HG03354 (cell line): ENCODE results near the gene FMNL2.
A peak's percentile ranks its signal among the peaks of the same experiment; 100 is the strongest.

ENCODE experiments used
- ATAC-seq: cut with Tn5 transposase; IDR thresholded peaks from one replicate; pipeline ENCODE4 v1.9.1; 2021; ENCODE audit warnings: mild to moderate bottlenecking; ENCODE audit not compliant: unreplicated experiment, poor library complexity, severe bottlenecking

The FMNL2 gene

GRCh38 chr2:152617456-152618192 is 282.6 kb downstream of the FMNL2 start:
- ATAC-seq = no peak

DNA sequence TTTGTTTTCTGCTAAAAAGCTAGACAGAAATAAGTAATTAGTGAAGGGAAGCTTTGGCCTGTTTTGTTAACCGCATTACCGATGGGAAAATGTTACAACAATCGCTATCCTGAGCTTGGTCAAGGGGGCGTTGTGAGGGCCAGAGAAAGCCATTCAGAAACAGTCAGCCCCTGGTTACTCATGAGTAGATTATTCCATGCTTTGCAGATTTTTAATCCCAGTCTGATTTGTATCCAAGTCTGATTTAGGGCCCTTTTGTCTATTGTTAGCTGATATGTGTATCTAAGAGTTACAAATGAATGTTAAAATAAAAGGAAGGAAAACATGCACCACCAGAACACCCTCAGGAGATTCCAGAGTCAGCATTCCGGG is 283.2 kb downstream of the FMNL2 start:
- ATAC-seq = no peak

DNA sequence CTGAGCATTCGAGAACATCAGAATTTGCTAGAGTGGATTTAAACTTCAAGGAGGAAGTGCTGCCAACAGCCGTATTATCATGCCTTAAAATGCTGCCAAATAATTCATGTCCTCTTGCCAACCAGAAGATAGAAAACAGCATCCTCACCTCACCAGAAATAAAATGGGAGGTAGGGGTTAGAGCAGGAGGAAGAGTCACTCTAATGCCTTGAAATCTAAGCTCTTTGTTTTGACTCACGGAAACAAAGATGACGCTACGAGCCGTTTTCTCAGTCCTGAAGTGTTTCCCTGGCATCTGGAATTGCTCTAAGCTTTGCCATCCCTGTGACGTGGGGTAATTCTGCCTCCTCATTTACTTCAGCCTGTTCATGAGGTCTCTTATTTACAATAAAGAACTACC is 285.2 kb downstream of the FMNL2 start:
- no peak for ATAC-seq

- no peak for ATAC-seq
Observed at GRCh38 chr2:152620985-152621384, 286.0 kb downstream of the FMNL2 start.

GRCh38 chr2:152622219-152622618 is 287.2 kb downstream of the FMNL2 start:
- no peak for ATAC-seq

DNA sequence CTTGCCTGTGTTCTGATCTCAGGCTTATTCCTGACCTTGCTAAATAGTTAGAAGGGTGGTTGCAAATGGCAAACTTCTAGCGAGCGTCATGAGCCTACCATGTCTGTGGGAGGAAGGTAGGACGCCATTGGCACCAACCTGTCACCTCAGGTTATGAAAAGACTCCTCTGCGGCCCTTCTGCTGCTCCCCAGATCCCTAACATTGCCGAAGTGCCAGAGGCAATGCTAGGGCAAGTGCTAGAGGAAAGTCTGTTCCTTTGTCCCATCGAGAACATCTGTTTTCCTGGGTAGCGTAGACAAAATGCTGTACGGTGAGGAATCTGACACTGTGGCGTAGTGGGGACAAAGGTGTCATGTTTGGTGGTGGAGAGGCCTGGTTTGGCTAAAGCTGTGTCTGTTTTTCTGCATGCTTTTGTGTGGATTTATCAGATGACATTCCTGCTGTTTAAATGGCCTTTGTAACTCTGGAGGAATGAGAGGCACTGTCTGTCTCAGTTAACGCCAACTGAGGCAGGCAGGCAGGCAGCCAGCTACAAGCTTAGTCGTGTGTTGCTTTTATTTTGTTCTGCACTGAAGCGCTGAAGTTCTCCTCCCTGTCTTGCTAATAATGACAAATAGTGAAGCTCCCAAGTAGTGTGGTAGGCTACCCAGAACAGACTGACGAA is 288.2 kb downstream of the FMNL2 start:
- ATAC-seq = no peak

DNA sequence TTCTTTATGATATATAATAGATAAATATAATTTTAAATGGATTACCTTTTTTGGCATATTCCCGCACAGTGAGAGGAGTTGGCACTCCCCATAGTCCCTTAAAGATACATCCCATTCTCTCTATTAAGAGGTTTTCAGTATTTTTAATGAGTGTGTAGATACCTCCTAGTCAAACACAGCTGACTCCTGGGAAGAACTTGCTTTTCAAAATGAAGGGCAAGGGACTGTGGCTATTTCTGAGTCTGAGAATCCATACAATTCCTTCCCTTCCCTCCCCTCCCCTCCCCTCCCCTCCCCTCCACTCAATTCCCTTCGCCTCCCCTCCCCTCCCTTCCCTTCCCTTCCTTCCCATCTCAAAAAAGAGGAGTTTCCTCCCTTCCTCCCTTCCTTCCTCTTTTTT is 288.8 kb downstream of the FMNL2 start:
- ATAC-seq = no peak

DNA sequence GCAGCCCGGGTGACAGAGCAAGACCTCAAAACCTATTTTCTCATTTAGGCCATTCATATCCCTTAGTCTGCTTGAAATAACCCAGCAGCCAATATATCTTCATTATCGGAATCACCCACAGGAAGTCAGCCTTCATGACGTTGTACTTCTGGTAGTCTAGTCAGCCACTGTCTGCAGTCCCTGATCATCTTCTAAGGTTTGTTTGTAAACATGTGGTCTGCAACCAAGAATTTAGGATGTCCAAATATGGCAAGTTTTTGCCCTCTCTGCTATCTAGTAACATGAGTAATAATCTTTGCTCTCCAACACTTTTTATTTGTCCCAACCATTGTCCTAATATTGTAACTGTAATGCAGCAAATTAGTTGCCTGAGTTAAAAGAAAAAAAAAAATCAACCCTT is 289.8 kb downstream of the FMNL2 start:
- no peak for ATAC-seq

- no peak for ATAC-seq
Observed at GRCh38 chr2:152626911-152627339, 292.0 kb downstream of the FMNL2 start.

- no peak for ATAC-seq
Observed at GRCh38 chr2:152627351-152627957, 292.5 kb downstream of the FMNL2 start.

DNA sequence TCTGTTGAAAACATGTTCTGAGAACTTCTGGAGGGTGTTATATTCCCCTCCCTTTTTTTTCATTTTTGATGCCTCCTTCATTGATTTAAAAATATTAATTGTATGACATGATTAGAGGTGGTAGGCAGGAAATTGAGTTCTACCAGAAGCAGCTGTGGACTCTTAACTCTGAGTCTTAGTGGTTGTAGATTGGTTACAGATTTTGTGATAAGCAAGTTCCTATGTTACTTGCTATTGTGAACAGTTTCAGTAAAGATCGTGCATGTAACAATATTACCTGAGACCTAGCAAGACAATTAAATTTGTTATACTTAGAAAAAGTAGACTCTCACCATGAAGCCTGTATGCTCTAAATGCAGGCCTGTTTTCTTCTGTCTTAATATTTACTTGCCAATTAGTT is 294.2 kb downstream of the FMNL2 start:
- no peak for ATAC-seq

- ATAC-seq = no peak
Observed at GRCh38 chr2:152630466-152630865, 295.5 kb downstream of the FMNL2 start.

- no peak for ATAC-seq
Observed at GRCh38 chr2:152632736-152633135, 297.8 kb downstream of the FMNL2 start.

DNA sequence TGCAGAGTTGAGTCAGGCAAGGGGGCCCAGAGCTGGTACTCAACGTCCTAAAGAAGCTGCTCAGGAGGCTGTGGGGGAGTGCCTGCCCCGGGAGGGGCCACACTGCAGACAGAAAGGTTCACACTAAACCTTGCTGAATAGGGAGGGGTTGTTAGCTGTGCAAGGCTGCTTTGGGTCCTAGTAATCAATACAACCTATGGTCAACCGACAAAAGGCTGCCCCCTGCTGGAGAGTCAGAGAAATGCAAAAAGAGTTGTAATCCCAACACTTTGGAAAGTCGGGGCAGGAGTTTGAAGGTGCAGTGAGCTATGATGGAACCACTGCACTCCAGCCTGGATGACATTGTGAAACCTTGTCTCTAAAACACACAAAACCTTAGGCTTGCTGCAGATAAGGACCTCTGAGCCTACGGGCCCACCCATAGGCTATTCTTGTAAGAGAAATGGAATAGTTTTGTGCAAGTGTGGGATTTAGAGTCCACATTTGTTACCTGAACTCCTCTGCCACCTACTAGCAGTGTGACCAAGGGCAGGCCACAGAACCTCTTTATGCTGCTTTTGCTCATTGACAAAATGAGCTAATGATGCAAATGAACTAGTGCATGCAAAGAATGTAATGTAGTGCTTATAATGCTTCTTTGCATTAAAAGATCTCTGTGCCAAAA is 300.8 kb downstream of the FMNL2 start:
- ATAC-seq = peak; percentile 76

DNA sequence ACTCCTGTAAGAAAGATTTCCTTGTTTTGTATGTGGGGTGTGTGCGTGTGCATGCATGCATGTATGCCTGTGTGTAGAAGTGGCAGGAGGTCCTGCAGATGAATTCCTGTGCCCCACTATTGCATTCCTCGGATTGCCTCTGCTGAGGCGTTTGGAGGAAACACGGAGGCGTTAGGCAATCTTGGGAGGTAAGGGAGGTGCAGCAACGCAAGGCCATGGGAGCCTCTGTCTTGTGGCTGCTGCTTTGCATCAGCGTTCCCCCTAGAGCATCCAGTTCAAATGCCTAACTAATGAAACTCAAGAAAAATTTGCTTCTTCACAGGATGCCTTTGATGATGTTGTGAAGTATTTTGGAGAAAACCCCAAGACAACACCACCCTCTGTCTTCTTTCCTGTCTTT is 302.3 kb downstream of the FMNL2 start:
- ATAC-seq = no peak

- ATAC-seq = no peak
Observed at GRCh38 chr2:152638056-152638455, 303.1 kb downstream of the FMNL2 start.

DNA sequence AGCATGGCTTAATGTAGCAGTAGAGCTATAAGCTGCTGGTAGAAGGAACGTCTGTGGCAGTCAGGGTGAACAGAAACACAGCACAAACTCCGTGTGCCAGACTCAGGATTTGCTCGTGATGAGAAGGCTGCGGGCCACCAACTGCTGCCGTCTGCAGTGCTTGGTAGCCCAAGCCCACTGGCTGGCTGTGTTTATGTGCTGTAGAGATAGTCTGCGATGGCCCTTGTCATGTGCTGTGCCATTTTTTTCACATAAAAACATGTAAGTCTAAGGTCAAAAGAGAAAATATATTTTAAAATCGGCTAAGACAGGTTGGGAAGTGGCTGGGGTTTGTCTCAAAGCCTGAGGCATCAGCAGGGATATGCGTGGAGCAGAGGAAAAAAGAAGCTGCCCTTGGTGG is 303.6 kb downstream of the FMNL2 start:
- no peak for ATAC-seq

- ATAC-seq = no peak
Observed at GRCh38 chr2:152644189-152644873, 309.4 kb downstream of the FMNL2 start.

DNA sequence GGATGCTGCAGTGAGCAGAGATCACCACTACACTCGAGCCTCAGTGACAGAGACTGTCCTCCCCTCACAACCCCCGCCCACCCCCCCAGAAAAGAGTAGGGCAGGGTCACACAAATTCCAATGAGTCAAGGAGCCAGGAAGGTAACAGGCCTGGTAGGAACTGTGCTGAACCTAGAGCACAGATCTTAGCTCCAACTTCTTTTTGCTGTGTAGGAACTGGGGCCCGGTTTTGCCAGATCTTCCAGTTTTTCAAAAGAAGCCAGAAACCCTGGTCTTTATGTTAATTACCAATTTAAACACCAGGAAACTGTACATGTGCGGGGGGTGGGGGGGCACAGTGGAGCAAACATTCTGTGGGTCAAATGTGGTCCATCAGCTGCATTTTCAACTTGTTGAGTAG is 311.3 kb downstream of the FMNL2 start:
- ATAC-seq = no peak

- ATAC-seq = no peak
Observed at GRCh38 chr2:152646775-152647174, 311.8 kb downstream of the FMNL2 start.
